HG02970 (cell line): ENCODE measurements around the gene ADNP.

Source experiments
- ATAC-seq: cut with Tn5 transposase; IDR thresholded peaks from one replicate; pipeline ENCODE4 v1.9.1; 2021; ENCODE audit warnings: mild to moderate bottlenecking, moderate library complexity, moderate number of reproducible peaks; ENCODE audit not compliant: unreplicated experiment, low FRiP score

ADNP gene

GRCh38 chr20:50932691-50933280, 1.5 kb upstream of the ADNP start:
- ATAC-seq = no peak

DNA sequence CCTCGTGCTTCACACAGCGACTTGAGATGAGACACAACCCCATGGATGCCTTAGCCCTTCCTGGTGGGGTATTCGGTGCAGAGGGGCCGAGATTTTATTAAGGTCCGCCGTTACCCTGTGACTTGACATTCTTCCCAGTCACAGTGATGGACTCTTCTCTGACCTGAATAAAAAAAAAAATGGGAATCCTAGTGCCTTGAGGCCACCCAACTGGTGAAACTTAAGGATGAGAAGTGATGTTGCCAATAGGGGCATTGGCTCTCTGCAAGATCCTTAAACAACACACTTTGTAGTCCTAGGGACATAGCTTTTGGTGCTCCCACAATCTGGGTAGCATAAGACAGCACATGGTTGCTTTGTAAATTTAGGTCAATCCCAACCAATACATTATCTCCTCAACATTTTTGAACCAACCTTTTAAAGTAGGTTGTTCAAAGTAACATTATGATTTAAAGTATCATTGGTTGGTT, 814 bp upstream of the ADNP start:
- no peak for ATAC-seq

DNA sequence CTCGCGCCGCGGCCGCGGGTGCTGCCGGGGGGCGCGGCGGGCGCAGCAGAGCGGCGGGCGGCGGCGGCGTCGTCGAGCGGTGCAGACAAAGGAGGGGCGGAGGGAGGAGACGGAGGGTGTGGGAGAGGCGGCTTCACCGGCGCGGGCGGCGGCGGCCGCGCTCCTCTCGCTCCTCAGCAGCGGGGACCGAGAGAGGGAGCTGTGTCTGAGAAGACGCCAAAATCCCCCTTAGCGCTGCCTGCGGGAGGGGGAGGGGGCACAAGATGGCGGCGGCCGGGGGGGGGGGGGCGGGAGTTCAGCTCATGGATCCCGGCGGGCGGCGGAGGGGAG, 296 bp downstream of the ADNP start:
- ATAC-seq = peak; percentile 32

DNA sequence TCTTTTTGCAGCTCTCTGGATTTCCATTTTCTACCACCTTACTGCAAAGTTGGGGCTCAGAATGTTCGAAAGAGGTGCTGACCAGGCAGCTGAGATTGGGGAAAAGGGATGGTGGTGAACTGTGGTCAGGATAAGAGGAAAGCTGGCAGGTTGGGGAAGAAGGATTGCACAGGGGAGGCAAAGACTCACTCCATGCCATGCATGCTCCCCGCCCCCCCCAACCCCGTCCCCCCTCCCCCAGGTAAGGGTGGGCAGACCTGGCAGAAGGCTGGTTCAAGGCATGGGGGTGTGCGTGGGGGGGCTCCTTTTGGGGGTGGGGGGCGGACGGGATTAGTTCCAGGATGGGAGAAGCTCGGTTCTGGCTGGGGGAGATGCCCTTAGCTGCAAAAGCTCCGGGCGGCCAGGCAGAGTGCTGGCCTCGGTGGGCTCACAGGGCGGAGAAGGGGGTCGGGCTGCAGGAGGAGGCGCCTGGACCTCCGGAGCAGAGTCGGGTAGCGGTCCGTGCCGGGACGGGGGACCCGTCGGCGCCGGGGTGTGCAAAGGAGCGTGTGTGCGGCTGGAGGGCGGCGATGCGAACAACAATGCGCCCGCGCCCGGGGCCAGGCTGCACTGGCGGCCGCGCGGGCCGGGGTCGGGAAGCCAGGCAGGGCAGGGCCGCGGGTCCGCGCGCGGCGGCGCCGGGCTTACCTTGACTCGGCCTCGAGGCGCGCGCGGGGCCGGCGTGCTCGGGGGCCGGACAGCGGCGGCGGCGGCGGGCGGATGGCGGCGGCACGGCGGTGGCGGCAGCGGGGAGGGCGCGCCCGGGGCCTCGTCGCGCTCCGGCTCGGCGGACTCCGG, 880 bp downstream of the ADNP start:
- ATAC-seq = no peak

DNA sequence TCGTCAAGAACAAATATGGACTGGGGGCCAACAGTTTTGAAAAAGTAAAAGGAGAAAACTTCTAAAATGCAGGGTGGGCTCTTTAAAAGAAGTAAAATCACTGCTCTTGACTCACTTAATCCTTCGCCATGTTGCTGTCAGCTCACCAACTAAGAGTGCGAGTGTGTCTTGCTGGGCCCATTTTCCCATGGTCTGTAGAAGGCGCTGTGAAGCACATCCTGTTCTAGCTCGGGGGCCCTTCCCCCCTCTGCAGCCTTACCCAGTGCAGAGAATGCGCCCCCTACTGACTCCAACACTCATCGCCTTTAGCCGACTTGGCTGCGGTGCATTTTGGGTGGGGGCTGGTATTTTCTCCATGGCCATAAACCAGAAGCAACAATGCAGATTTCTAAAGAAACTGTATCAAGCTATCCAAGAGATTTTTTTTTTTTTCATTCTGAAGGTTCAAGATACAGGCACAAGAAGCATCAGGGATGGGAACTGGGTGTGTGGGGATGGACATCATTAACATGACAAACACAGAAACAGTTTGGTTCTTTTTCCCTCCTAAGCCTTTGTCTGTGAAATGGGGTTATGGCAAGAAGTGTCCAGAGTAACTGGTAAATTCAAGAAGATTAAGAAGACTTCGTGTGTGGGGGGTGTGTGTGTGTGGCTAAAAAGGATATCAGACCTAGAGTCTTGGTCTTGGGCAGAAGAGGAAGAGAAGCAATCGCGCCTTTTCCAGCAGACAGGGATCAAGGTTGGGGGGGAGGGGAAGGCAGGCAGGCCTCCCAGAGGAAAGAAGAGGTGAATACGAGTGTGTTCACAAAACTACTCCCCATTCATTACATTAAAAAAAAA, 1.7 kb downstream of the ADNP start:
- peak; percentile 39 for ATAC-seq

DNA sequence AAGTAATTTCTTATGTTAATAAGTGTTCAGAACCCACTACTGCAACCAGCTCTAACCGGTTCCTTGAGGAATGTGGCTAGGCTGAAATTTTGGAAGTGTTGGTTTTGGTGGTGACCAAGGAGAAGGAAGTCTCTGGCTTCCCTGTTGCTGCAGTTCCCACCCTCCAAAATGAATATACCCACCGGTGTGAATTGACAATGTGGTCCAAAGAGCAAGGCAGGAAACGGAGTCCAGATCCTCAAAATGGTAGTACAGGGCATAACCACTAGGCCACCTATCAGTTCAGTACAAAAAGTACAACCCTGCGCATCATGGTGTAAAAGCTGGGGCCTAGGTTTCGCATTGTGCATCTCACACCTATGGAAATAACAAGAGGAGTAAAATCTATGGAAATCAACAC, 2.8 kb downstream of the ADNP start:
- ATAC-seq = no peak

GRCh38 chr20:50926530-50926929, 4.7 kb downstream of the ADNP start:
- ATAC-seq = no peak

- ATAC-seq = no peak
Observed at GRCh38 chr20:50924261-50924920, 6.8 kb downstream of the ADNP start.

- ATAC-seq = no peak
Observed at GRCh38 chr20:50921803-50922501, 9.3 kb downstream of the ADNP start.

GRCh38 chr20:50920997-50921396, 10.2 kb downstream of the ADNP start:
- no peak for ATAC-seq

DNA sequence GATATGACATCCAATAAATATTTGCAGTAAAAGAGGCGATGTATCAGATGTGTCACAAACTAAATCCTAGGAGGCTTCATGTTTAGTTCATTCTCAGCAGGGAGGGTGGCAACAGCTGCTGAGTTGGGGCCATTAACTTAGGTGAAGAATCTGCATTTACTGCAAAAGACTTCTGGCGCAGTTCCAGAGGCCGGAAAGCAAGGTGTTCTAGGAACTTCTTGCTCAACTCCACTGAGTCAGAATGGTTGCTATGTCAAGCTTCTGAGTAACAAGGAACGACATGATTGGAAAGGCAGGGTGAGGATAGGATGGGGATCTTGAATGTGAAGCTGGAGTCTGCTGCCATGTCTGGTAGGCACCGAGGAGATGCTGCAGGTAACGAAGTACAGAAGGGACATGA, 11.7 kb downstream of the ADNP start:
- no peak for ATAC-seq

DNA sequence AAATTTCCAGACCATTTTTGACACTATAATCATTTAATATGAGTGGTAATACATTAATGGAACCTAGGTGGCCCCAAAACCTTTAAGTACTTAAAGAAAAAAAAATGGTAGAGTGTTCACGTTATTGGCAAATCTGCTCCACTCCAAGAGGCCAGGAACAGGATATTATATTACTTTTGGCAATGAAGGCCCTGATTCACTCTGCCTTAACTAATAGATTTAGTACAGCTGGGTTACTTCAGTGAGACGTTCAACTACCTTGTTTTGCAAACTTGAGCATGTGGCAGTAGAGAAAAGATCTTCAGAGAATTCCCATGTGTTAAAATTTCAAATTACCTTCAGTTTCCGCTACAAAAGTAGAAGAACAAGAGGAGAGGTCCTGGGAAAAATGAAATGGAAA, 12.8 kb downstream of the ADNP start:
- ATAC-seq = no peak

- ATAC-seq = no peak
Observed at GRCh38 chr20:50916934-50917333, 14.3 kb downstream of the ADNP start.

DNA sequence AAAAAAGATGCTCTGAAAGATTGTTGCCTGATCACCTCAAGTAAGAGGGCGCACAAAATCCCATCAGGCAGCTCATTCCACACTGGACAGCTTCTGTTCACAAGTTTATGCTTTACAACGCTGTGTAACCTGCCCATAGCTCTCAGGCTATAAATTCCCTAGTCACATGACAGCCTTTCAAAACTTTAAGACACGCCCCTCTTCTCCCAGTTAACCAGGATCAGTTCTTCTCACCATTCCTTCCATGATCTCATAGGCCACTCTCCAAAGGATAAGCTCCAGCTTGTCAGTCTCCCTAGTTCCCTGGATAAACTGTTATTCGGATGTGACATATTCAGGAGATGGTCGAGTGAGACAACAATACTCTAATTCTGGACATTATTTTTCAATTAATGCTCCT, 15.0 kb downstream of the ADNP start:
- ATAC-seq = no peak

DNA sequence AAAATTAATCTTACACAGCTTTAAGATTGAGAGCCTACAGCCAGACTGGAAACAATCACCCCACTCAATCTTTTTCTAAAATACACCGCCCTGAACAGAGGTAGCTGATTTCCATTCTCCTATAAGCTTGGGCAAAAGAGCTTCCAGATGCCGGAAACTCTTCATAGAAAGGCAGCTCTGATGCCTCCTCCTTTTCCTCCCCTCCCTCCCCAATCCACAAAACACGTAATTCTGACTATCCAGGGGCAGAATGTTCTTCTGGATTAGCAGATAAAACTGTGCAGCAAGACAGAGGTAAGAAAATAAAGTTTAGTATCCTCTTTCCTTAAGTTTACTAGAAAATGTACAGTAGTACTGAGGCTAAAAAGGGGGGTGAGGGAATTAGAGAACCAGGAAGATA, 15.8 kb downstream of the ADNP start:
- no peak for ATAC-seq

GRCh38 chr20:50913690-50914375, 17.4 kb downstream of the ADNP start:
- ATAC-seq = no peak

DNA sequence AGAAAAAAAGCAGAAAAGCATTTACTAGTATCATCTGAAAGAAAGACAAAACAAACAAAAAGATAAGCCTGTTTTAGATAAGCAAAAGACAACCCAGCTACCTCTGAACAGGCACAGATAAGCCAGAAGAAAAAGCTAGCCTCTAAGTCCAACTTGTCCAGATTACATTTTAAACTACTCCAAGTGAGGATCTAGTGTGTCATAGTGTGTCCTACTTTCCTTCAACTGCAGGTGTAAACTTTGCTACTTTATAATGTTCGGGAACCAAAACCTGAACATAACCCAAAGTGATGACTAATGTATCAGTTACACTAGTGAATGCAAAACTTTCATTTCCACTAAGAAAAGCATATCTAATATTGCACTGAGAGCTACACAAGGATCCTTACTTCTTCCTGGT, 19.5 kb downstream of the ADNP start:
- no peak for ATAC-seq

DNA sequence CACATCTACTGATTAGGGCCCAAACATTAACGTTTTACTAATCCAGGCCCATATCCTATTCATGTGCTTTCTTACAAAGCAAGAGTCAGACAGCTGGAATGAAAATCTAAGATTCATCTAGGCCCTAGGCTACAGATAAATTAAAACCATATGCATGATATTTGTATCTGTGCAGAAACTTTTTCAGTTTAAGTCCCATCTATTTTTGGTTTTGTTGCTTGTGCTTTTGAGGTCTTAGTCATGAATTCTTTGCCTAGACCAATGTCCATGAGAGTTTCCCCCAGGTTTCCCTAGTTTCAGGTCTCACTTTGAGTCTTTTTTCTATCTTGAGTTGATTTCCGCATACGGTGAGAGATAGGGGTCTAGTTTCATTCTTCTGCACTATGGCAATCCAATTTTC, 20.2 kb downstream of the ADNP start:
- no peak for ATAC-seq

DNA sequence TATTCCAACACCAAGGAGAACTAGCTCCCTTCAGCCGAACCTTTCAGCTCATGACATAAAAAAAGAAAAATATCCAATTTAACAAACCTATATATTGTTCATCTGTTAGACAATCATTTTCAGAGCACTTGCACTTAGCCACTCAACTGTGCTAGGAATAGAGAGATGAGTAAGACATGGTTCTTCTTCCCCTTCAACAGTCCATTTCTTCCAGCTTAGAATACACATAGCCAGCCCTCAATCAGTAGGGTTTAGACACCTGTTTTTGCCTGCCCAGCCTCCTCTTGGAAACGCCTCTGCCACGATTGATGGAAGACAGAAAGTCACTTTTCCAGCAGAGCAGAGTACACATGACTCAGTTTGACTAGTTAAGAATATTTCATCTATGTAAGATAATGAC, 21.8 kb downstream of the ADNP start:
- ATAC-seq = no peak
